Measurements from ENCODE around the gene CDPF1. TPM values are rescaled to one million over a fixed set of nuclear protein-coding genes. Genes with fewer than 3 reads are reported as not detected.

Gene CDPF1
- total and polyA plus RNA-seq, 2 of the 13 experiments (the other 11 are each of a cell fraction or from before 2014, with no cell fraction given): 5.2 to 8.1 TPM

- TF ChIP-seq MLX (CRISPR knock-in tag; IDR thresholded peaks at IDR 0.05) (no peak), FOSL2 (CRISPR knock-in tag; IDR thresholded peaks at IDR 0.05) (no peak), DNMT1 (CRISPR knock-in tag; IDR thresholded peaks at IDR 0.05) (no peak), ATRX (CRISPR knock-in tag; IDR thresholded peaks at IDR 0.05; ENCODE audit: borderline replicate concordance) (no peak), ARNTL (CRISPR knock-in tag; IDR thresholded peaks at IDR 0.05) (peak; percentile 23; the same call in 1 of the 2 replicates), MYC (CRISPR knock-in tag; IDR thresholded peaks at IDR 0.05; ENCODE audit: borderline replicate concordance) (peak; percentile 36; the same call in 1 of the 2 replicates), IKZF1 (IDR thresholded peaks at IDR 0.05) (no peak), SRF (IDR thresholded peaks at IDR 0.05; ENCODE audit: low read depth, low read length) (no peak), ZBTB26 (CRISPR knock-in tag; IDR thresholded peaks at IDR 0.05; ENCODE audit: borderline replicate concordance) (no peak), SKI (IDR thresholded peaks at IDR 0.05; ENCODE audit: partially characterized antibody) (peak; percentile 17), ZNF280D (CRISPR knock-in tag; IDR thresholded peaks at IDR 0.05) (no peak), ZNF333 (CRISPR knock-in tag; IDR thresholded peaks at IDR 0.05; ENCODE audit: borderline replicate concordance) (peak; percentile 92), TARDBP (CRISPR knock-in tag; IDR thresholded peaks at IDR 0.05) (no peak), ELF4 (CRISPR knock-in tag; IDR thresholded peaks at IDR 0.05; ENCODE audit: borderline replicate concordance) (no peak), GFI1 (CRISPR knock-in tag; IDR thresholded peaks at IDR 0.05; ENCODE audit: borderline replicate concordance) (no peak), REXO4 (CRISPR knock-in tag; IDR thresholded peaks at IDR 0.05; ENCODE audit: borderline replicate concordance) (peak; percentile 97), TFE3 (CRISPR knock-in tag; IDR thresholded peaks at IDR 0.05) (no peak), ZFP36 (IDR thresholded peaks at IDR 0.05; ENCODE audit: borderline replicate concordance, low read depth, low read length, partially characterized antibody) (no peak), ZNF20 (CRISPR knock-in tag; IDR thresholded peaks at IDR 0.05) (no peak), ZBTB3 (CRISPR knock-in tag; IDR thresholded peaks at IDR 0.05; ENCODE audit: borderline replicate concordance, low read depth) (no peak), SYNCRIP (IDR thresholded peaks at IDR 0.05; ENCODE audit: insufficient read depth, low read depth, low read length) (no peak)
These were observed 46.4 kb upstream of the CDPF1 start, which contains the start of gene GTSE1 (continued) for GRCh38 chr22:46296257-46297150.

All from HepG2 (cell line).